Progenitor cell of endocrine pancreas (in vitro differentiated cells): ENCODE data around the gene STT3A. TPM values are rescaled to one million over a fixed set of nuclear protein-coding genes. Genes with fewer than 3 reads are reported as not detected.

Experiments used
- DNase-seq: peaks from one replicate; pipeline ENCODE4 v3.0.0; 2021; ENCODE audit warnings: low spot score; ENCODE audit not compliant: unreplicated experiment
- H3K27ac Mint-ChIP-seq: 2 replicates; pipeline ENCODE4 v1.8.0; 2021; ENCODE audit warnings: mild to moderate bottlenecking, moderate library complexity, mixed read lengths
- H3K27me3 Mint-ChIP-seq: 2 replicates; pipeline ENCODE4 v1.8.0; 2021; ENCODE audit warnings: mixed read lengths
- H3K36me3 Mint-ChIP-seq: 2 replicates; pipeline ENCODE4 v1.8.0; 2022; ENCODE audit warnings: mixed read lengths; ENCODE audit not compliant: insufficient read depth
- H3K4me1 Mint-ChIP-seq: 2 replicates; pipeline ENCODE4 v1.8.0; 2021; ENCODE audit warnings: low read depth, mixed read lengths
- H3K4me3 Mint-ChIP-seq: 2 replicates; pipeline ENCODE4 v1.8.0; 2021; ENCODE audit warnings: low read depth, mild to moderate bottlenecking, moderate library complexity, mixed read lengths
- H3K9me3 Mint-ChIP-seq: 2 replicates; pipeline ENCODE4 v1.8.0; 2021; ENCODE audit warnings: low read depth, mixed read lengths
- CTCF ChIP-seq: fragments of 200-600 bp; sonication (generic); IDR thresholded peaks from one replicate; pipeline ENCODE4 v1.5.0; 2021; ENCODE audit warnings: antibody characterized with exemption, mild to moderate bottlenecking; ENCODE audit not compliant: unreplicated experiment
- total RNA-seq: library from RNA; stranded (reverse); gene quantifications from 2 replicates; pipeline ENCODE4 v1.2.1, GENCODE V29; 2021

Gene STT3A
- total RNA-seq, 1 donor from 2014 or later: 162 TPM

- peaks cover 22% of the 10 kb centered on the region for H3K36me3 Mint-ChIP-seq
- no peaks in the 10 kb centered on the region for H3K4me1 Mint-ChIP-seq
- no peaks in the 10 kb centered on the region for H3K9me3 Mint-ChIP-seq
- H3K27ac Mint-ChIP-seq: no peak overlapping the region
- no peak overlapping the region for H3K4me3 Mint-ChIP-seq
- no peak for TF ChIP-seq CTCF
- DNase-seq: no peak
- no peaks in the 10 kb centered on the region for H3K27me3 Mint-ChIP-seq
Observed at GRCh38 chr11:125649465-125650166, 57.0 kb downstream of the STT3A start.

- Mint-ChIP-seq H3K27me3 (no peaks in the 10 kb centered on the region), H3K4me1 (no peaks in the 10 kb centered on the region), H3K9me3 (peaks cover 33% of the 10 kb centered on the region), H3K36me3 (peaks cover 47% of the 10 kb centered on the region), H3K27ac (no peak overlapping the region), H3K4me3 (no peak overlapping the region)
- TF ChIP-seq CTCF: no peak
- no peak for DNase-seq
Observed at GRCh38 chr11:125662689-125663088, 70.0 kb downstream of the STT3A start.

- H3K9me3 Mint-ChIP-seq: peaks cover 33% of the 10 kb centered on the region
- TF ChIP-seq CTCF: no peak
- peaks cover 46% of the 10 kb centered on the region for H3K36me3 Mint-ChIP-seq
- H3K4me3 Mint-ChIP-seq: no peak overlapping the region
- H3K27ac Mint-ChIP-seq: no peak overlapping the region
- H3K4me1 Mint-ChIP-seq: no peaks in the 10 kb centered on the region
- DNase-seq: no peak
- no peaks in the 10 kb centered on the region for H3K27me3 Mint-ChIP-seq
Observed at GRCh38 chr11:125663910-125664309, 71.3 kb downstream of the STT3A start.

GRCh38 chr11:125667151-125667550 is 74.5 kb downstream of the STT3A start:
- Mint-ChIP-seq H3K4me3 (no peak overlapping the region), H3K36me3 (peaks cover 46% of the 10 kb centered on the region), H3K27me3 (no peaks in the 10 kb centered on the region), H3K9me3 (peaks cover 33% of the 10 kb centered on the region), H3K4me1 (no peaks in the 10 kb centered on the region), H3K27ac (no peak overlapping the region)
- TF ChIP-seq CTCF: no peak
- DNase-seq: no peak

GRCh38 chr11:125670172-125670571 is 77.5 kb downstream of the STT3A start:
- no peaks in the 10 kb centered on the region for H3K27me3 Mint-ChIP-seq
- peaks cover 25% of the 10 kb centered on the region for H3K36me3 Mint-ChIP-seq
- DNase-seq: no peak
- H3K27ac Mint-ChIP-seq: no peak overlapping the region
- TF ChIP-seq CTCF: no peak
- no peak overlapping the region for H3K4me3 Mint-ChIP-seq
- no peaks in the 10 kb centered on the region for H3K4me1 Mint-ChIP-seq
- H3K9me3 Mint-ChIP-seq: peaks cover 19% of the 10 kb centered on the region
